WTC11 (cell line): ENCODE data around the gene OVOL1. TPM values are rescaled to one million over a fixed set of nuclear protein-coding genes. Genes with fewer than 3 reads are reported as not detected.
A peak's percentile ranks its signal among the peaks of the same experiment; 100 is the strongest.

Source experiments
- ATAC-seq: fragments of 200-7000 bp; cut with Tn5 transposase; 2 replicates; pipeline ENCODE4 v1.10.0; 2021; ENCODE audit warnings: mild to moderate bottlenecking, moderate library complexity
- CTCF ChIA-PET: fragments of 300-600 bp; sonication (Branson Sonifier 250); formaldehyde crosslinking; loops from one replicate; lab custom pipeline; 2021; ENCODE audit warnings: antibody characterized with exemption; lab: Charles Lee
- POLR2A ChIA-PET: fragments of 350-600 bp; sonication (Branson Sonifier 250); formaldehyde crosslinking; loops from one replicate; lab custom pipeline; 2021; ENCODE audit warnings: antibody characterized with exemption; lab: Charles Lee
- DNase-seq: peaks from one replicate; pipeline ENCODE4 v3.0.0; 2021; ENCODE audit warnings: low spot score
- H3K27ac Mint-ChIP-seq: 2 replicates; pipeline ENCODE4 v1.8.0; 2021; ENCODE audit warnings: mixed read lengths
- H3K27me3 Mint-ChIP-seq: 2 replicates; pipeline ENCODE4 v1.8.0; 2021; ENCODE audit warnings: low read depth, mild to moderate bottlenecking, moderate library complexity, mixed read lengths
- H3K36me3 Mint-ChIP-seq: 2 replicates; pipeline ENCODE4 v1.8.0; 2021; ENCODE audit warnings: mixed read lengths
- H3K4me1 Mint-ChIP-seq: 2 replicates; pipeline ENCODE4 v1.8.0; 2022; ENCODE audit warnings: mixed read lengths
- H3K4me3 Mint-ChIP-seq: 2 replicates; pipeline ENCODE4 v1.8.0; 2021; ENCODE audit warnings: mild to moderate bottlenecking, moderate library complexity, mixed read lengths
- H3K9me3 Mint-ChIP-seq: 2 replicates; pipeline ENCODE4 v1.8.0; 2021; ENCODE audit warnings: mixed read lengths
- ARID4B ChIP-seq: sonication (generic); formaldehyde crosslinking; IDR thresholded peaks from 2 replicates; pipeline ENCODE4 v1.8.0; 2023; ENCODE audit warnings: missing genetic modification reagents, mild to moderate bottlenecking, borderline replicate concordance
- ATF3 ChIP-seq: sonication (generic); formaldehyde crosslinking; conservative IDR thresholded peaks from 2 replicates; pipeline ENCODE4 v1.8.1; 2022; ENCODE audit warnings: mild to moderate bottlenecking, missing genetic modification reagents
- CBFB ChIP-seq: sonication (generic); formaldehyde crosslinking; IDR thresholded peaks from 2 replicates; pipeline ENCODE4 v1.8.1; 2022; ENCODE audit warnings: mild to moderate bottlenecking, low read depth, missing genetic modification reagents
- ELF4 ChIP-seq: sonication (generic); formaldehyde crosslinking; IDR thresholded peaks from 2 replicates; pipeline ENCODE4 v1.8.1; 2022; ENCODE audit warnings: low read depth, mild to moderate bottlenecking, moderate library complexity, missing genetic modification reagents
- ESRRA ChIP-seq: sonication (generic); formaldehyde crosslinking; IDR thresholded peaks from 2 replicates; pipeline ENCODE4 v1.8.1; 2022; ENCODE audit warnings: mild to moderate bottlenecking, missing genetic modification reagents, borderline replicate concordance
- ETV6 ChIP-seq: sonication (generic); formaldehyde crosslinking; IDR thresholded peaks from 2 replicates; pipeline ENCODE4 v1.8.1; 2022; ENCODE audit warnings: mild to moderate bottlenecking, missing genetic modification reagents
- FOXK1 ChIP-seq: sonication (generic); formaldehyde crosslinking; IDR thresholded peaks from 2 replicates; pipeline ENCODE4 v1.8.0; 2022; ENCODE audit warnings: mild to moderate bottlenecking, moderate library complexity, missing genetic modification reagents
- FOXP1 ChIP-seq: sonication (generic); formaldehyde crosslinking; IDR thresholded peaks from 2 replicates; pipeline ENCODE4 v1.8.0; 2022; ENCODE audit warnings: missing genetic modification reagents, mild to moderate bottlenecking, moderate library complexity, borderline replicate concordance
- HMGA2 ChIP-seq: fragments of 250-450 bp; sonication (Bioruptor Pico); IDR thresholded peaks from 2 replicates; pipeline ENCODE4 v1.4.0; 2021; ENCODE audit warnings: mild to moderate bottlenecking, moderate library complexity
- MLX ChIP-seq: sonication (generic); formaldehyde crosslinking; IDR thresholded peaks from 2 replicates; pipeline ENCODE4 v1.8.1; 2023; ENCODE audit warnings: mild to moderate bottlenecking, missing genetic modification reagents, moderate library complexity
- NFATC4 ChIP-seq: fragments of 250-450 bp; sonication (Bioruptor Pico); IDR thresholded peaks from 2 replicates; pipeline ENCODE4 v1.9.0; 2021; ENCODE audit warnings: mild to moderate bottlenecking
- NR3C1 ChIP-seq: sonication (generic); formaldehyde crosslinking; conservative IDR thresholded peaks from 2 replicates; pipeline ENCODE4 v1.8.1; 2023; ENCODE audit warnings: low read depth, mild to moderate bottlenecking, missing genetic modification reagents
- RELA ChIP-seq: sonication (generic); formaldehyde crosslinking; IDR thresholded peaks from 2 replicates; pipeline ENCODE4 v1.8.1; 2022; ENCODE audit warnings: missing genetic modification reagents, mild to moderate bottlenecking, borderline replicate concordance
- ZBTB43 ChIP-seq: sonication (generic); formaldehyde crosslinking; IDR thresholded peaks from 2 replicates; pipeline ENCODE4 v1.8.1; 2023; ENCODE audit warnings: mild to moderate bottlenecking, missing genetic modification reagents
- ZNF121 ChIP-seq: sonication (generic); formaldehyde crosslinking; IDR thresholded peaks from 2 replicates; pipeline ENCODE4 v1.8.0; 2023; ENCODE audit warnings: missing genetic modification reagents
- ZNF219 ChIP-seq: sonication (generic); formaldehyde crosslinking; IDR thresholded peaks from 2 replicates; pipeline ENCODE4 v1.8.0; 2023; ENCODE audit warnings: missing genetic modification reagents, mild to moderate bottlenecking, borderline replicate concordance
- ZNF416 ChIP-seq: fragments of 250-450 bp; sonication (Bioruptor Pico); IDR thresholded peaks from 2 replicates; pipeline ENCODE4 v1.9.0; 2021; ENCODE audit warnings: mild to moderate bottlenecking, inconsistent platforms
- ZNF532 ChIP-seq: fragments of 250-450 bp; sonication (Bioruptor Pico); IDR thresholded peaks from 2 replicates; pipeline ENCODE4 v1.9.0; 2021; ENCODE audit warnings: mild to moderate bottlenecking, borderline replicate concordance
- ZNF671 ChIP-seq: fragments of 250-450 bp; sonication (Bioruptor Pico); IDR thresholded peaks from 2 replicates; pipeline ENCODE4 v1.8.0; 2021; ENCODE audit warnings: mild to moderate bottlenecking
- total RNA-seq: library from RNA; stranded (reverse); gene quantifications from 3 replicates; pipeline ENCODE4 v1.2.3, GENCODE V29; 2021

OVOL1 gene
- total RNA-seq, 1 experiment from 2014 or later, result 6.8 TPM

- TF ChIP-seq ARID4B (peak; percentile 68; the same call in 1 of the 2 replicates), ELF4 (CRISPR knock-in tag) (no peak), ZNF416 (CRISPR knock-in tag) (no peak), ZNF121 (CRISPR knock-in tag) (no peak), ETV6 (CRISPR knock-in tag) (no peak)
Measured at GRCh38 chr11:65786786-65787636, at the start of gene OVOL1 (continued).

- no peak for DNase-seq
Measured at GRCh38 chr11:65739022-65739421, 47.8 kb upstream of the OVOL1 start.

More at GRCh38 chr11:65739022-65739421, 47.8 kb upstream of the OVOL1 start:
- Mint-ChIP-seq H3K9me3 (peaks cover 51% of the 10 kb centered on the region), H3K4me1 (no peaks in the 10 kb centered on the region), H3K27me3 (peaks cover 28% of the 10 kb centered on the region), H3K36me3 (peaks cover 10% of the 10 kb centered on the region), H3K4me3 (no peak overlapping the region), H3K27ac (no peak overlapping the region)
- CTCF ChIA-PET, result no interaction called here
- TF ChIP-seq ZNF671 (CRISPR knock-in tag) (no peak), FOXP1 (no peak), ATF3 (CRISPR knock-in tag) (no peak), RELA (CRISPR knock-in tag) (no peak), NFATC4 (no peak), ZBTB43 (CRISPR knock-in tag) (no peak), FOXK1 (no peak), ESRRA (CRISPR knock-in tag) (no peak), HMGA2 (CRISPR knock-in tag) (no peak), MLX (CRISPR knock-in tag) (no peak), CBFB (no peak), ZNF219 (CRISPR knock-in tag) (no peak), ZNF416 (CRISPR knock-in tag) (no peak), NR3C1 (CRISPR knock-in tag) (no peak), ZNF532 (no peak)
- ATAC-seq, result no peak
- POLR2A ChIA-PET, result no interaction called here
